A549 treated with AZD9567 at 1 μM for 4 hours (cell line): Measurements from ENCODE around the gene MTERF2. TPM values are rescaled to one million over a fixed set of nuclear protein-coding genes. Genes with fewer than 3 reads are reported as not detected.

Source experiments
- total RNA-seq: library from RNA; stranded (reverse); fragments of 200-300 nt; extraction: Qiagen RNA extraction; gene quantifications from 5 replicates; pipeline ENCODE4 v1.2.3, GENCODE V29; 2022; ENCODE audit not compliant: insufficient read depth

MTERF2 gene, protein sequence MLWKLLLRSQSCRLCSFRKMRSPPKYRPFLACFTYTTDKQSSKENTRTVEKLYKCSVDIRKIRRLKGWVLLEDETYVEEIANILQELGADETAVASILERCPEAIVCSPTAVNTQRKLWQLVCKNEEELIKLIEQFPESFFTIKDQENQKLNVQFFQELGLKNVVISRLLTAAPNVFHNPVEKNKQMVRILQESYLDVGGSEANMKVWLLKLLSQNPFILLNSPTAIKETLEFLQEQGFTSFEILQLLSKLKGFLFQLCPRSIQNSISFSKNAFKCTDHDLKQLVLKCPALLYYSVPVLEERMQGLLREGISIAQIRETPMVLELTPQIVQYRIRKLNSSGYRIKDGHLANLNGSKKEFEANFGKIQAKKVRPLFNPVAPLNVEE
- 3.4 to 6.3 TPM (median 4.3 TPM) in 5 replicates for total RNA-seq

DNA sequence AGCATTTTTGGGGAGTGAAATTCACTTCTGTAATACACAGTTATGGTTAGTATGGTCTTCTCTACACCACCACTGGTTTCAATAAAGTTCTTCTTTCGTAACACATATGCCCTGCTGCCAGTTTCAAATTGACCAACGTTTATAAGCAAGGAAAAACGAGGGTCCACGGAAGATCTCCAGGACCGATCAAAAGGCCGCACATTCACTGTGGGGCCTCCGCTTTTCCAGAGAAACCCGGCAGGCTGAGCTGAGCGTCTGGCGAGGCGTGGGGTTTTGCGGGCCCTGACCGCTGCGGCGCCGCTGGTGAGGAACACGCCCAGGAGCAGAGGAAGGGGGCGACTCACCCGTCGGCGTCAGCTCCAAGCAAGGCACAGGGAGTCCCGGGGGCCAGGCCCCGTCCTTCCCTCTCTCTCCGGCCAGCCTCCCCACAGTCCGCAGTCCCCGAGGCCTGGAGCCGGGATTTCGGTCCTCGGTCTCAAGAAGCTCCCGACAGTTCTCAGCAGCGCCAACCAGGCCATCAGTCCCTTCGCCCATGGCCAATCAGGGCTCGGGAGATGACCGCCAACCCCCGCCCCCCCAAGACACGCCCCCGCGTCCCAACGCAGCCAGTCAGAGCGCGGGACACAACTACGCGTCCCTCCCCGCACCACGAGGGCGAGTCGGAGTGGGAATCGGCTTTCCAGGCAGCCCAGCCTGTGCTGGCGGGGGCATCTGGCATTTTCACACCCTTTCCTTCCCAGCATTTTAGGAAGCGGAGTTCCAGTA lies at the start of gene MTERF2:
MTERF2 (minus strand) TSS at position 522 of the 765 bp plus-strand sequence. CDS start 8,432 bp downstream, outside the sequence.

DNA sequence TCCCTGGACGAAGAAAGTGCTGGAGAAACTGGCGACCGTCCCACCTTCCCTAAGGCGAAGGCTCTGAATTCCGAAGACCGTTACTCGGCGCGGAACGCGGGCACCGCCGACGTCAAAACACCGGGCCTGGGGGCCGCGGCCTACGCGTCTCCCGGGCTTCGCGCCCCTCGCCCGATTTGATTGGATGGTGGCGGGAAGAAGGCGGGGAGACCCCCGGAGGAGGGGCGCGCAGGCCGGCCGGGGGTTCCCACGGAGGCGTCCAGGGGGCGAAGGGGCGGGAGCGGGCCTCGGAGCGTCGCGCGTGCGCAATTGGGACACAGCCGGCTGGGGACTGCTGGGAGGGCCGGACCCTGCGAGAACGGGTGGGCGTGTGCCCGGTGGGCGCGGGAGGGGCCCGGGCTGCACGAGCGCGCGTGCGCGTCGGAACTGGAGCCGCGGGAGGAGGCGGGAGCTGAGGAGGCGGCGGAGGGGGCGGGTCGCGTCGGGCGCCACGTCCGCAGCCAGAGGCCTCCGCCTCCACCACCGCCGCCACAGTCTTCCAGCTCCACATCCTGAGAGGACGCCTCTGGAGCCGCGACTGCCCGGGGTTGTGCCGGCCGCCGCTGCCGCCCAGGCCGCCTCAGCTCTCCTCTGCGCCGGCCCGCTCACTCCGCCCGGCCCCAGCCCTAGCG lies 31.4 kb downstream of the MTERF2 start, which contains the start of gene TMEM263:
TMEM263 (plus strand) TSS at position 531 of the 671 bp plus-strand sequence. CDS start 11,210 bp downstream, outside the sequence.

Other genes with a start within 250 kb of the MTERF2 start
- gene RIC8B, start 212.5 kb downstream of the MTERF2 start, total RNA-seq, result 8.4 to 24.0 TPM (median 9.2 TPM) in 5 replicates
- gene TMEM263, start 31.2 kb downstream of the MTERF2 start, total RNA-seq, result 27.9 to 33.0 TPM (median 32.5 TPM) in 5 replicates
- gene CRY1, start 106.4 kb upstream of the MTERF2 start, total RNA-seq, result 21.5 to 28.7 TPM (median 24.5 TPM) in 5 replicates